H1 (cell line): ENCODE measurements around the gene GALNT11. TPM values are rescaled to one million over a fixed set of nuclear protein-coding genes. Genes with fewer than 3 reads are reported as not detected.

ENCODE experiments used
- SAP30 ChIP-seq: fragments of 300-600 bp; sonication (generic); IDR thresholded peaks from 2 replicates; pipeline ENCODE4 v1.7.1; 2012; ENCODE audit warnings: low read length, moderate library complexity, mild to moderate bottlenecking, inconsistent platforms; ENCODE audit not compliant: insufficient read depth, insufficient replicate concordance
- TAF7 ChIP-seq: optimal IDR thresholded peaks from 2 replicates; pipeline ENCODE3; 2011; ENCODE audit warnings: low read depth, mild to moderate bottlenecking, inconsistent platforms, low read length, moderate library complexity, borderline replicate concordance
- polyA plus RNA-seq, 7 experiments: library from polyadenylated mRNA; depleted of rRNA in 3 of 7; stranded (reverse) in 5 of 7; unstranded in 2 of 7; fragments of >200 nt in 5 of 7; fragments of 200-250 nt in 2 of 7; gene quantifications; 1 replicate in 5 of 7; 2 replicates in 1 of 7; 4 replicates in 1 of 7; pipeline versions ENCODE4 v1.2.1 to v1.2.3, GENCODE V29; 2011 to 2013; ENCODE audit warnings: missing spikeins in 2 of 7, mixed read lengths in 2 of 7
- total RNA-seq: library from RNA; stranded (reverse); fragmentation: NEBNext Ultra II Directional; extraction: Animal tissue kit (Norgen Biotek cat#: 25700); gene quantifications from 2 replicates; pipeline ENCODE4 v1.2.1, GENCODE V29; 2021

Gene GALNT11
- total and polyA plus RNA-seq, 2 of the 8 experiments (the other 6 are each of a cell fraction or from before 2014, with no cell fraction given) = 20.5 to 23.2 TPM

DNA sequence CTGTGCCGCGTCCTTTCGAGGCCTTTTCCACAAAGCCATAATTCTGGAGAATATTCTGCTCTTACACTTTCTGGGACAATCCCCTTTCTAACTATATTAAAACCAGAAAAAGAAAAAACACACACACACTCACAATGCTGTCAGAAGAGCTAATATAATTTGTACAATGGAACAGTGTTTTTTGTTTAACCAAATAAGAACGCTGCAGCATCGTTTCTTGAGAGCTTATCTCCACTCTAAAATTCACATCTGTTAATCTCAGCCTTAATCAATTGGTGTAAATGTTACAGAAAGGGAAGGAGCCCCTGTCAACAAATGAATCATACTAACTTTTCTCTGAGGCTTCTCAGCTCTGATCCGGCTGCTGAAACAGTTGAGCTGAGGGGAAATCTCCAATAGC is 123.9 kb downstream of the GALNT11 start (continued):
- no peak for TF ChIP-seq SAP30
- TF ChIP-seq TAF7 = no peak
